H7 (cell line): ENCODE measurements around the gene MAPK1. TPM values are rescaled to one million over a fixed set of nuclear protein-coding genes. Genes with fewer than 3 reads are reported as not detected.
"Not testable (repeated sequence)": the region's sequence is repeated elsewhere in the genome, so short reads cannot be mapped to it uniquely, and the experiment has no call there.

Experiments
- DNase-seq: peaks from one replicate; pipeline ENCODE4 v3.0.0; 2012
- H3K27me3 ChIP-seq: 2 replicates; pipeline ENCODE4 v1.6.0; 2011; ENCODE audit warnings: mild to moderate bottlenecking, low read length; ENCODE audit not compliant: control insufficient read depth, insufficient read depth
- H3K36me3 ChIP-seq: replicated peaks from 2 replicates; pipeline ENCODE4 v1.5.1; 2011; ENCODE audit warnings: low read length; ENCODE audit not compliant: control insufficient read depth, insufficient read depth
- H3K4me3 ChIP-seq: 2 replicates; pipeline ENCODE4 v1.5.1; 2011; ENCODE audit warnings: low read depth, mild to moderate bottlenecking, control low read depth, low read length, moderate library complexity; ENCODE audit not compliant: insufficient read depth
- total RNA-seq: library from RNA; depleted of rRNA; stranded (reverse); fragments of >200 nt; shearing (Covaris generic); gene quantifications from 2 replicates; pipeline ENCODE4 v1.2.3, GENCODE V29; 2014

Gene MAPK1
- total RNA-seq, 1 experiment from 2014 or later: 54.5 TPM

DNA sequence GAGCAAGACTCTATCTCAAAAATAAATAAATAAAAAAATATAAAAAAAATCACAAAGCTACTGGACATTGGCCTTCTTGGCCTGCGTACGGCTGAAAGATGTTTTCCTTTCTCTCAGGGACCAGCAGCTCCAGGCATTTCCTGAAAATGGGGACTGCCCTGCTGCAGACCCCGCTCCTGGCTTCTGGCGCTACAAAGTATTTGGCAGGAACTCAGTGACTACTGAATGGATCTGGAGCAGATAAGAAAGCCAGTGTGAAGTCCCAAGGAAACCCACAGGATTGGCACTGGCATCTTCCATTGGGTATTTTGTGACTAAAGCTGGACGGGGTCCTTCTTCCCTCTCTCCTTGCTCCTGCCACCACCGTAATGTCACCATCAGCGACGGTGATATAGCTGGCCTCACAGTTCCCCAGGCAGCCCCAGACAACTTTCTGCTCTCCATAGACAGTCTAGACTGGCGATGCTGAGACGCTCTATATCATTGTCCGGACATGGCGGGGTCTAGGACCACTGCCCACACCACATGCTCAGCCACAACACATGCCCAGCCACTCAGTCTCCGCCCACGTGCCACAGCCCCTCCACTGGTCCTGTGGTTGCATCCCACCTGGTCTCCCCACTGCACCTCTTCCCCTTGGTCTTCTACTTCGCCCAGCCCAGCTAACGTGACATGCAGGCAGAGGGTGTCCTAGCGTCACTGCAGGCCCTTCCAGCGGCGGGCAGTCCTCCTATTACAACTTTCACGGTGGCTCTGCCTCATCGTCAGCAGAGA lies 109.2 kb downstream of the MAPK1 start:
- Histone ChIP-seq H3K36me3 (peaks cover 6% of the 10 kb centered on the region; the same call in 1 of the 2 replicates), H3K27me3 (no peaks in the 10 kb centered on the region), H3K4me3 (no peak overlapping the region)
- DNase-seq: no peak

GRCh38 chr22:21755851-21756284 lies 111.6 kb downstream of the MAPK1 start:
- Histone ChIP-seq H3K36me3 (no peaks in the 10 kb centered on the region), H3K27me3 (no peaks in the 10 kb centered on the region), H3K4me3 (no peak overlapping the region)
- DNase-seq: no peak

GRCh38 chr22:21754523-21754922 lies 112.9 kb downstream of the MAPK1 start:
- Histone ChIP-seq H3K36me3 (no peaks in the 10 kb centered on the region), H3K27me3 (no peaks in the 10 kb centered on the region), H3K4me3 (no peak overlapping the region)
- DNase-seq: no peak

DNA sequence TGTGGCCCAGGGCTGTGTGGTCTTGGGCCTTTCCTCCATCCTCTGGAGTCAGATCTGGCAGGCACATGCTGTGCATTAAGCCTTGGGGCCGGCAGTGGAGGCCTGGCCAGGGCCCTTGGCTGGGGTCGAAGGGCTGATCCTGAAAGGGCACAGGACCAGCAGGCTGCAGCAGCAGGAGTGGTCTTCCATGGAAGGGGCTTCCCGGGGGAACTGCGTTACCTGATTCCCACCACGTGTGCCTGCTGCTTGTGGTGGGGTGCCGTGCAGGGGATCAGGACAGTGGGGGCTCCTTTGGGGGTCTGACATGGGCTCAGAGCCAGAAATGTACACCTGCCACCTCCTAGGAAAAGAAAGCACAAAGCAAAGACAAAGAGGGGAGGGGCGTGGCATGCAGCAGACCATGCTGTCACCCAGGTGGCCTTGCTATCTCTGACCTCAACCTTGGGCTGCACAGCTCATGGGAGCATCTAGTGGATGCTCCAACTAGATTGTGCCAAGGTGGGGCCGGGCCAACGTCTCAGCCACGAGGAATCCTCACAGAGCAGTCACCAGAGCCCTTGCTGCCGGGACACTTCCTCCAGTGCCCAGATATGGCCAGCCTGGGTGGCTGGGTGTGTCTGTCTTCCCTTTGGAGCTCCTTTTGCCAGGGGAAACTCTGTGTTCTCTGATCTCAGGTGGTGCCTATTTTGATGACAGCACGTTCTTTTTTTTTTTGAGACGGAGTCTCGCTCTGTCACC lies 113.9 kb downstream of the MAPK1 start:
- Histone ChIP-seq H3K4me3 (no peak overlapping the region), H3K27me3 (no peaks in the 10 kb centered on the region), H3K36me3 (no peaks in the 10 kb centered on the region)
- DNase-seq: no peak

DNA sequence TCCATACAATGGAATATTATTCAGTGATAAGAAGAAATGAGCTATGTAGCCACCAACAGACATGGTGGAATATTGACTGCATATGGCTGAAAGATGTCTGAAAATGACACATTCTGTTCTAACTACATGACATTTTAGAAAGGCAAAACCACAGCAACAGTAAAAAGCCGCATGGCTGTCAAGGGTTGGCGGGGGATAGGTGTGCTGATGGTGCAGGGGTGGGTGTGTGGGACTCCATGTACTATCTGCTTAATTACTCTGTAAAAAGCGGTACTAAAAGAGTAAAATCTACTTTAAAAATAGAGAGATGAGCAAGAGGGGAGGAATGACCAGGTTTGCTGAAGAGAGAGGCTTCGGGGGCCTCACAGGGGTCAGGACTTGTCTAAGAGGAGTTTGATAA lies 115.2 kb downstream of the MAPK1 start:
- Histone ChIP-seq H3K27me3 (no peaks in the 10 kb centered on the region), H3K4me3 (no peak overlapping the region), H3K36me3 (no peaks in the 10 kb centered on the region)
- no peak for DNase-seq

DNA sequence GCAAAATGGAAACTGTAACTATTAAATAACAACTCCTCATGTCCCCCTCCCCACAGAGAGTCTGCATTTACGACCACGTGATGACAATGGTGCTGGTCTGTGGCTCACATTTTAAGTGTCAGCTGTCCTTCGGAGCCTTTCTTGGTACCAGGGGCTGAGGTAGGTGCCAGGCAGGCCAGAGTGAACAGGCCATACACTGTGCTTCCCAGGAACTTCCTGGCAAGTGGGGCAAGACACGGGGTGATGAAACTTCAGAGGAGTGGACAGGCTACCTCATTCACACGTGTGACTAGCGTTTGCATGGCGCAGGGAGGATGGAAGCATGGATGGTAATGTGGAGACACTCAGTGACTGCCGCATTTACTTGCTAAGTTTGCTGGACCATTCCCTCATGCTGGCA lies 121.5 kb downstream of the MAPK1 start:
- no peak for DNase-seq
- H3K27me3 ChIP-seq: no peaks in the 10 kb centered on the region
- H3K4me3 ChIP-seq: no peak overlapping the region
- H3K36me3 ChIP-seq: no peaks in the 10 kb centered on the region

GRCh38 chr22:21744917-21745316 lies 122.5 kb downstream of the MAPK1 start:
- not testable (repeated sequence) for DNase-seq, H3K27me3 ChIP-seq, H3K36me3 ChIP-seq, H3K4me3 ChIP-seq

DNA sequence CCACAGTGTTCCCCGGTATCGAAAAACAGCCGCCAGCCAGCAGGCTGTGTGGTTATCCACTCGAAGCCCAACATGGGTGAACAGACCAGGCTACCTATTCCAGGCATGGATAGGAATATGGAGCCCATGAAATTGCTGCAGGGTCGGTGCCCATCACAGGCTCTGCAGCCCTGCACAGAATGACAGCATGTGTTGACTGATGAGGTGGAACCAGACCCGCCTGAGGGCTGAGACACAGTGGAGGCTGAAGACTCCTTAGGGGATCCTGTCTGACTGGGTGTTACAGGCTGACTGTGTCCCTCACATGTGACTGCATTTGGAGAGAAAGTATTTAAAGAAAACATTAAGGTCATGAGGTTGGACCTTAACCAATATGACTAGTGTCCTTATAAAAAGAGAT lies 125.7 kb downstream of the MAPK1 start:
- DNase-seq: no peak
- no peak overlapping the region for H3K4me3 ChIP-seq
- H3K27me3 ChIP-seq: peaks cover 4% of the 10 kb centered on the region; the same call in 1 of the 2 replicates
- no peaks in the 10 kb centered on the region for H3K36me3 ChIP-seq

GRCh38 chr22:21741059-21741458 lies 126.4 kb downstream of the MAPK1 start:
- Histone ChIP-seq H3K4me3 (no peak overlapping the region), H3K27me3 (peaks cover 8% of the 10 kb centered on the region; the same call in 1 of the 2 replicates), H3K36me3 (no peaks in the 10 kb centered on the region)
- DNase-seq: no peak

- Histone ChIP-seq H3K36me3 (no peaks in the 10 kb centered on the region), H3K4me3 (no peak overlapping the region)
- no peak for DNase-seq
Measured at GRCh38 chr22:21739828-21740377, 127.5 kb downstream of the MAPK1 start.

DNA sequence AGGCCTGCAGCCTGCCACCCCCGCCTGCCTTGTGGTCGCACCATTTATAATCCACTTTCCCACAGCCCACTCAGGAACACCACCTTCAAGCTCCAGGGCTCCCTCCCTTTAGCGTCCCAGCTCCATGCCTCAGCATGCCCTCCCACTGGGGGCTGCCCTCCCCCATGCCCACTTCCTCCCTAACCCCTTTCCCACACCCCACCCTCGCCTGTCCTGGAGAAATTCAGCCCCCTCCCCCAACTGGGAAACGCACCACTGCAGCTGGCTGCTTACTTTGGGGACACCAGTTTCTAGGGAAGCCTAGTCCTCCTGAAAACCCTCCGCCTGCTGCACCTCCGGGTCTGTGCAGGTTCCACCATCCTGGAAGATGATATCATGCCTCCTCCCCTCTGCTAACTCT lies 128.5 kb downstream of the MAPK1 start:
- peak; percentile 61 for DNase-seq
- Histone ChIP-seq H3K36me3 (no peaks in the 10 kb centered on the region), H3K27me3 (peaks cover 18% of the 10 kb centered on the region), H3K4me3 (no peak overlapping the region)

More at GRCh38 chr22:21739828-21740377, 127.5 kb downstream of the MAPK1 start:
- peaks cover 10% of the 10 kb centered on the region; the same call in 1 of the 2 replicates for H3K27me3 ChIP-seq

- Histone ChIP-seq H3K27me3 (peaks cover 18% of the 10 kb centered on the region), H3K4me3 (no peak overlapping the region), H3K36me3 (no peaks in the 10 kb centered on the region)
- no peak for DNase-seq
Measured at GRCh38 chr22:21738081-21738480, 129.4 kb downstream of the MAPK1 start.

DNA sequence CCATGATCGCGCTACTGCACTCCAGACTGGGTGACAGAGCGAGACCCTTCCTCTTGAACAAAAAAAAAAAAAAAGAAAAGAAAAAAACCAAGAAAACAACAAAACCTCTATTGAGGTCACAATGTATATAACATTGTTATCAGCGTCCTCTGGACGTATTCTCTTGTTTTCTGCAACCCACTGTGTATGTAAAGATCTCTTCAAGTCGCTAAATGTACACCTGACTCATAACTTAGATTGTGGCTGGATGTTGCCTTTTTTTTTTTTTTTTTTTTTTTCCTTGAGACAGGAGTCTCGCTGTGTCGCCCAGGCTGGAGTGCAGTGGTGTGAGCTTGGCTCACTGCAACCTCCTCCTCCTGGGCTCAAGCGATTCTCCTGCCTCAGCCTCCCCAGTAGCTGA lies 130.5 kb downstream of the MAPK1 start:
- no peaks in the 10 kb centered on the region for H3K36me3 ChIP-seq
- no peak for DNase-seq
- H3K4me3 ChIP-seq: no peak overlapping the region
- H3K27me3 ChIP-seq: peaks cover 18% of the 10 kb centered on the region

GRCh38 chr22:21736084-21736642 lies 131.3 kb downstream of the MAPK1 start:
- no peaks in the 10 kb centered on the region for H3K36me3 ChIP-seq
- DNase-seq: no peak
- peaks cover 18% of the 10 kb centered on the region for H3K27me3 ChIP-seq
- H3K4me3 ChIP-seq: peak overlapping the region; percentile 72
